HepG2 (cell line): ENCODE results near the gene RBP2. TPM values are rescaled to one million over a fixed set of nuclear protein-coding genes. Genes with fewer than 3 reads are reported as not detected.

ENCODE experiments used
- ATAC-seq: fragments of 200-7000 bp; cut with Tn5 transposase; 3 replicates; pipeline ENCODE4 v1.9.1; 2020; ENCODE audit warnings: mild to moderate bottlenecking, moderate library complexity
- BruUV-seq: library from RNA; stranded (reverse); fragments of 400-500 nt; replicated peaks from 2 replicates; lab custom pipeline; 2021; lab: Mats Ljungman, UMichigan
- CTCF ChIA-PET: fragments of 300-600 bp; formaldehyde crosslinking; extraction: SDS; loops from one replicate; lab custom pipeline; 2021; ENCODE audit warnings: low total read pairs, inconsistent platforms, low intra/inter-chr PET ratio; lab: Yijun Ruan, JAX
- POLR2A ChIA-PET: fragments of 350-600 bp; sonication (Branson Sonifier 250); formaldehyde crosslinking; loops from one replicate; lab custom pipeline; 2020; ENCODE audit warnings: antibody characterized with exemption, inconsistent platforms; lab: Yijun Ruan, JAX
- DNase-seq: peaks from one replicate; pipeline ENCODE4 v3.0.0-alpha.2; 2015; ENCODE audit warnings: low spot score
- FAIRE-seq: peaks from 3 replicates; lab custom pipeline; 2011; peaks lifted over from hg19 to GRCh38; lab: Jason Lieb, UNC
- H2AFZ ChIP-seq: one replicate; pipeline ENCODE4 v1.6.1; 2011; ENCODE audit warnings: low read length, inconsistent platforms
- H3K27ac ChIP-seq: fragments of 300-600 bp; 3 replicates; pipeline ENCODE4 v1.8.0; 2011; ENCODE audit warnings: mixed run types, mild to moderate bottlenecking, mixed read lengths, low read length, inconsistent platforms; ENCODE audit not compliant: insufficient read depth; ENCODE audit errors: extremely low read length
- H3K27me3 ChIP-seq, 2 experiments: fragments of 200-600 bp in 1 of 2; 2 replicates in 1 of 2; 3 replicates in 1 of 2; pipeline versions ENCODE4 v1.6.0 to v1.8.0; 2011; ENCODE audit warnings: low read length in 2 of 2, mild to moderate bottlenecking in 2 of 2, moderate library complexity in 2 of 2, inconsistent platforms in 1 of 2; ENCODE audit not compliant: insufficient read depth in 2 of 2, control insufficient read depth in 1 of 2
- H3K36me3 ChIP-seq, 2 experiments: fragments of 200-600 bp in 1 of 2; replicated peaks in 1 of 2; 2 replicates in 1 of 2; 3 replicates in 1 of 2; pipeline versions ENCODE4 v1.5.1 to v1.8.0; 2011; ENCODE audit warnings: low read length in 2 of 2, inconsistent platforms in 1 of 2; ENCODE audit not compliant: insufficient read depth in 2 of 2, control insufficient read depth in 1 of 2
- H3K4me1 ChIP-seq: 2 replicates; pipeline ENCODE4 v1.5.1; 2012; ENCODE audit warnings: low read length, inconsistent platforms; ENCODE audit not compliant: insufficient read depth
- H3K4me2 ChIP-seq: 2 replicates; pipeline ENCODE4 v1.6.0; 2011; ENCODE audit warnings: low read depth, low read length, inconsistent platforms
- H3K4me3 ChIP-seq, 3 experiments: fragments of 200-600 bp in 1 of 3; sonication (generic), shearing (Covaris generic) in 1 of 3; replicated peaks in 1 of 3; 2 replicates each; pipeline ENCODE4 v1.5.1; 2011 to 2016; ENCODE audit warnings: low read length in 3 of 3, inconsistent platforms in 2 of 3, low read depth in 2 of 3, mild to moderate bottlenecking in 2 of 3, control low read depth in 1 of 3, mixed read lengths in 1 of 3; ENCODE audit not compliant: insufficient read depth in 1 of 3
- H3K79me2 ChIP-seq: one replicate; pipeline ENCODE4 v1.6.1; 2011; ENCODE audit warnings: low read length, inconsistent platforms; ENCODE audit not compliant: insufficient read depth
- H3K9ac ChIP-seq: 2 replicates; pipeline ENCODE4 v1.6.0; 2011; ENCODE audit warnings: mild to moderate bottlenecking, low read depth, low read length, inconsistent platforms; ENCODE audit not compliant: insufficient read depth
- H3K9me3 ChIP-seq: 2 replicates; pipeline ENCODE4 v1.5.1; 2012; ENCODE audit warnings: mild to moderate bottlenecking, low read length
- H4K20me1 ChIP-seq: 2 replicates; pipeline ENCODE4 v1.6.0; 2011; ENCODE audit warnings: inconsistent platforms, mild to moderate bottlenecking, low read length, moderate library complexity; ENCODE audit not compliant: insufficient read depth
- CEBPG ChIP-seq: IDR thresholded peaks from 2 replicates; pipeline ENCODE4 v1.6.1; 2016
- HNF4G ChIP-seq, 2 experiments: sonication (generic) in 1 of 2; formaldehyde crosslinking in 1 of 2; IDR thresholded peaks; 2 replicates each; pipeline versions ENCODE4 v1.4.0 to v1.6.1; 2011 to 2020; ENCODE audit warnings: borderline replicate concordance in 2 of 2, low read depth in 2 of 2, mild to moderate bottlenecking in 2 of 2, low read length in 1 of 2, missing genetic modification reagents in 1 of 2, moderate library complexity in 1 of 2
- JUNB ChIP-seq: sonication (generic); formaldehyde crosslinking; IDR thresholded peaks from 2 replicates; pipeline ENCODE4 v1.8.0; 2022; ENCODE audit warnings: missing genetic modification reagents, mild to moderate bottlenecking, borderline replicate concordance
- KDM5B ChIP-seq: sonication (generic); formaldehyde crosslinking; IDR thresholded peaks from 2 replicates; pipeline ENCODE4 v1.4.0; 2020; ENCODE audit warnings: missing genetic modification reagents, mild to moderate bottlenecking, borderline replicate concordance
- KDM6A ChIP-seq: IDR thresholded peaks from 2 replicates; pipeline ENCODE4 v1.6.1; 2016; ENCODE audit warnings: low read depth
- NCOR1 ChIP-seq: fragments of 200-600 bp; sonication (generic); IDR thresholded peaks from 2 replicates; pipeline ENCODE4 v1.7.0; 2017; ENCODE audit warnings: antibody characterized with exemption, low read length, borderline replicate concordance
- NFKB2 ChIP-seq: sonication (generic); formaldehyde crosslinking; IDR thresholded peaks from 2 replicates; pipeline ENCODE4 v1.4.0; 2020; ENCODE audit warnings: missing genetic modification reagents, borderline replicate concordance
- XBP1 ChIP-seq: sonication (generic); formaldehyde crosslinking; IDR thresholded peaks from 2 replicates; pipeline ENCODE4 v1.5.0; 2020; ENCODE audit warnings: missing genetic modification reagents
- ZFP36 ChIP-seq: fragments of 150-350 bp; IDR thresholded peaks from 2 replicates; pipeline ENCODE4 v1.6.1; 2018; ENCODE audit warnings: borderline replicate concordance, low read length, low read depth; ENCODE audit not compliant: partially characterized antibody
- ZNF790 ChIP-seq: sonication (generic); formaldehyde crosslinking; IDR thresholded peaks from 2 replicates; pipeline ENCODE4 v1.8.0; 2022; ENCODE audit warnings: missing genetic modification reagents, mild to moderate bottlenecking, borderline replicate concordance
- WGBS: methylation state at CpG from one replicate; pipeline ENCODE4 v1.1.6; 2017; ENCODE audit warnings: low lambda C conversion rate; 5-methylcytosine and 5-hydroxymethylcytosine counted together
- in situ Hi-C: cut with HindIII; loops from 2 replicates; pipeline ENCODE4 v1.10.0; 2017; ENCODE audit warnings: low pct_unique_long_range_greater_than_20kb; ENCODE audit not compliant: extremely low pct_ligation_motif_present
- intact Hi-C: fragments of 100-400 bp; cut with micrococcal nuclease; formaldehyde crosslinking; loops from one replicate; pipeline ENCODE4 v1.10.0; 2022; ENCODE audit not compliant: unreplicated experiment
- polyA plus RNA-seq, 8 experiments: library from polyadenylated mRNA; depleted of rRNA in 3 of 8; stranded (reverse) in 7 of 8; unstranded in 1 of 8; fragments of >200 nt; fragmentation: Illumina TruSeq in 4 of 8; extraction: Trizol in 4 of 8; gene quantifications; 2 replicates each; pipeline versions ENCODE4 v1.2.1 to v1.2.3, GENCODE V29; 2011 to 2016; ENCODE audit warnings: low read depth in 4 of 8, missing spikeins in 1 of 8, mixed read lengths in 1 of 8; ENCODE audit not compliant: insufficient read depth in 1 of 8
- total RNA-seq, 5 experiments: library from RNA; depleted of rRNA; stranded (reverse); fragments of >200 nt; fragmentation: Illumina TruSeq; extraction: Trizol; gene quantifications; 2 replicates each; pipeline ENCODE4 v1.2.3, GENCODE V29; 2016; ENCODE audit warnings: low read depth in 1 of 5
- TF ChIP-seq, protein P1 (sequence below): sonication (generic); formaldehyde crosslinking; IDR thresholded peaks from 2 replicates; pipeline ENCODE4 v1.4.0; 2020; ENCODE audit warnings: missing genetic modification reagents, borderline replicate concordance
- TF ChIP-seq, protein P2 (sequence below): sonication (generic); formaldehyde crosslinking; IDR thresholded peaks from 2 replicates; pipeline ENCODE4 v1.9.0; 2022; ENCODE audit warnings: low read depth, missing genetic modification reagents
- TF ChIP-seq, protein P3 (sequence below): sonication (generic); formaldehyde crosslinking; IDR thresholded peaks from 2 replicates; pipeline ENCODE4 v1.5.1; 2020; ENCODE audit warnings: mild to moderate bottlenecking, missing genetic modification reagents

The RBP2 gene
- total and polyA plus RNA-seq, 2 of the 13 experiments (the other 11 are each of a cell fraction or from before 2014, with no cell fraction given): 0.17 to 2.5 TPM

DNA sequence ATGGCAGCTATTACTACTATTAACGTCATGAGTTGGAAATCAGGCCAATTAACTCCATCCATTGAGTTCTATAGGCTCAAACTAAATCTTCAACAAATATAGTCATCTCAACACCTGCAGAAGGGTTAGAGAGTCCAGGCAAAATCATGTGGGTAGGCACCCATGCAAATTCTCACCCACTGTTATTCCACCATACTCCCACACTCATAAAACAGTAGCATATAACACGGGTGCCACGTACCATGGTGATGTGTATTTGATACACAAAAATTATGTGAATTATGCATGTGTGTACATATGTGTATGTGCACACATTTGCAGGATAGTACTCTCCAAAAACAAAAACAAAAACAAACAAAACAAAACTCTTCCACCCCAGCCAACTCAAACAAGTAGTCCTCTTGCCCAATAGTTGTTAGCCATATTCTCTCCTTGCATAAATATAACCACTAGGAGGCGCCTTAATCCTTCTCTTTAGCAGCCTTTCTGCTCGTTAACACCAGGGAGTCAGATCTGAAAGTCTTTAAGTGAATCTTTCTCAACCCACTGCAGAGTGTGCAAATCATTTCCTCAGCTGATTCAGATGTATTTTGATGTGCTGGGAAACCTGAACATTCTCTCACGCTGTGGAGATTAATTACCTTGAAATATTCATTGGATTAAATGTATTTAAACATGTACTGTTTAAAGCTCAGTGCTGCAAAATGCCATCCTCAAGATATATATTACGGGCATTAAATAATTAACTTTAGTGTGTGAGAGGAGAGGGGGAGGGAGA, 48.8 kb downstream of the RBP2 start (continued):
- TF ChIP-seq, protein P1, sequence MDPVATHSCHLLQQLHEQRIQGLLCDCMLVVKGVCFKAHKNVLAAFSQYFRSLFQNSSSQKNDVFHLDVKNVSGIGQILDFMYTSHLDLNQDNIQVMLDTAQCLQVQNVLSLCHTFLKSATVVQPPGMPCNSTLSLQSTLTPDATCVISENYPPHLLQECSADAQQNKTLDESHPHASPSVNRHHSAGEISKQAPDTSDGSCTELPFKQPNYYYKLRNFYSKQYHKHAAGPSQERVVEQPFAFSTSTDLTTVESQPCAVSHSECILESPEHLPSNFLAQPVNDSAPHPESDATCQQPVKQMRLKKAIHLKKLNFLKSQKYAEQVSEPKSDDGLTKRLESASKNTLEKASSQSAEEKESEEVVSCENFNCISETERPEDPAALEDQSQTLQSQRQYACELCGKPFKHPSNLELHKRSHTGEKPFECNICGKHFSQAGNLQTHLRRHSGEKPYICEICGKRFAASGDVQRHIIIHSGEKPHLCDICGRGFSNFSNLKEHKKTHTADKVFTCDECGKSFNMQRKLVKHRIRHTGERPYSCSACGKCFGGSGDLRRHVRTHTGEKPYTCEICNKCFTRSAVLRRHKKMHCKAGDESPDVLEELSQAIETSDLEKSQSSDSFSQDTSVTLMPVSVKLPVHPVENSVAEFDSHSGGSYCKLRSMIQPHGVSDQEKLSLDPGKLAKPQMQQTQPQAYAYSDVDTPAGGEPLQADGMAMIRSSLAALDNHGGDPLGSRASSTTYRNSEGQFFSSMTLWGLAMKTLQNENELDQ (CRISPR knock-in tag): no peak
- TF ChIP-seq ZNF790 (CRISPR knock-in tag) (no peak), CEBPG (peak; percentile 82)

DNA sequence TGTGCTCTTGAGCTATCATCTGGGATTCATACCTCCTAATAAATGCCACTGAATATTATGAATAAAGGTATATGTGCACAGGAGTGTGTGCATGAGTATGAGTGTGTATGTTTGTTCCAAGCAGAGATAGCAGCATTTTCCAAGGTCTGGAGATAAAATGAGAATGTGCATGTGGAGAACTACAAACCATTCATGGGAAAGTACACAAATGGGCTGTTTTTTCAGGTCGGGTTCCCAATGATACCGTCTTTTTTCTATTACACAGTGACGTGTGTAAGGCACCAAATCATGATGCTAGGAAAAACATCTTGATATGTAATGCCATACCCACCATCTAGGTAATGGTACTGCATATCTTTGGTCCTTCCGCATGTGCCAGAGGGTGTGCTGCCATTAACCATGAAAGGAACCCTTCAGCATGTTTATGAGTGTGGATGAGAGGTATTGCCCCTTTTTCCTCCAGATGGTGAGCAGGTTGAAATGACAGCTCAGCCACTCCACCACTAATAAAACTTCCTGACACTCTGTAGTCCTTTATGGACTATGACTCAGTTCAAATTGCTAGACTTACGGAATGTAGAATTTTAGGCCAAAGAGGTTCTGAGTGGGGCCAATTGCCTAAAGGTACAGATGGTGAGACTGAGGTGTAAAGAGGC, 50.4 kb downstream of the RBP2 start:
- ATAC-seq (no peak), FAIRE-seq (no peak), DNase-seq (no peak)
- H3K27ac ChIP-seq: no peak overlapping the region
- no peaks in the 10 kb centered on the region for H3K27me3 ChIP-seq
- H3K9me3 ChIP-seq: no peaks in the 10 kb centered on the region
- no peak overlapping the region for H2AFZ ChIP-seq
- no peak overlapping the region for H3K4me2 ChIP-seq
- H3K36me3 ChIP-seq: no peaks in the 10 kb centered on the region
- 34% methylated on average over 4 of the region's 5 CpGs for WGBS
- no peak overlapping the region for H3K9ac ChIP-seq
- no peaks in the 10 kb centered on the region for H3K79me2 ChIP-seq
- H3K4me1 ChIP-seq: no peaks in the 10 kb centered on the region
- ChIA-PET POLR2A (no interaction called here), CTCF (interaction anchor here (3.0 kb wide), 1 partner anchor 136 kb away, joined by 33 read pairs; no protein-coding TSS in a partner anchor)
- intact Hi-C loops: loop anchor here (5.0 kb wide), 1 partner anchor 81 kb away; no protein-coding TSS in a partner anchor
- BruUV-seq: no TSS peak
- H4K20me1 ChIP-seq: no peaks in the 10 kb centered on the region
- no peak overlapping the region for H3K4me3 ChIP-seq
- in situ Hi-C loops: loop anchor here (5.0 kb wide), 1 partner anchor 136 kb away; no protein-coding TSS in a partner anchor
- TF ChIP-seq ZFP36: no peak
- no peak for TF ChIP-seq HNF4G (IDR thresholded peaks at IDR 0.05; ENCODE audit: borderline replicate concordance, low read depth, low read length)
- TF ChIP-seq HNF4G (CRISPR knock-in tag; IDR thresholded peaks at IDR 0.05; ENCODE audit: borderline replicate concordance, low read depth): no peak
- TF ChIP-seq XBP1 (CRISPR knock-in tag): no peak
- no peak for TF ChIP-seq JUNB (CRISPR knock-in tag)
- no peak for TF ChIP-seq KDM6A
- no peak for TF ChIP-seq KDM5B
- TF ChIP-seq NFKB2: no peak
- TF ChIP-seq, protein P2, sequence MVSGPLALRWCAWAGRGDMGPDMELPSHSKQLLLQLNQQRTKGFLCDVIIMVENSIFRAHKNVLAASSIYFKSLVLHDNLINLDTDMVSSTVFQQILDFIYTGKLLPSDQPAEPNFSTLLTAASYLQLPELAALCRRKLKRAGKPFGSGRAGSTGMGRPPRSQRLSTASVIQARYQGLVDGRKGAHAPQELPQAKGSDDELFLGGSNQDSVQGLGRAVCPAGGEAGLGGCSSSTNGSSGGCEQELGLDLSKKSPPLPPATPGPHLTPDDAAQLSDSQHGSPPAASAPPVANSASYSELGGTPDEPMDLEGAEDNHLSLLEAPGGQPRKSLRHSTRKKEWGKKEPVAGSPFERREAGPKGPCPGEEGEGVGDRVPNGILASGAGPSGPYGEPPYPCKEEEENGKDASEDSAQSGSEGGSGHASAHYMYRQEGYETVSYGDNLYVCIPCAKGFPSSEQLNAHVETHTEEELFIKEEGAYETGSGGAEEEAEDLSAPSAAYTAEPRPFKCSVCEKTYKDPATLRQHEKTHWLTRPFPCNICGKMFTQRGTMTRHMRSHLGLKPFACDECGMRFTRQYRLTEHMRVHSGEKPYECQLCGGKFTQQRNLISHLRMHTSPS (CRISPR knock-in tag): no peak
- no peak for TF ChIP-seq NCOR1
- TF ChIP-seq, protein P3, sequence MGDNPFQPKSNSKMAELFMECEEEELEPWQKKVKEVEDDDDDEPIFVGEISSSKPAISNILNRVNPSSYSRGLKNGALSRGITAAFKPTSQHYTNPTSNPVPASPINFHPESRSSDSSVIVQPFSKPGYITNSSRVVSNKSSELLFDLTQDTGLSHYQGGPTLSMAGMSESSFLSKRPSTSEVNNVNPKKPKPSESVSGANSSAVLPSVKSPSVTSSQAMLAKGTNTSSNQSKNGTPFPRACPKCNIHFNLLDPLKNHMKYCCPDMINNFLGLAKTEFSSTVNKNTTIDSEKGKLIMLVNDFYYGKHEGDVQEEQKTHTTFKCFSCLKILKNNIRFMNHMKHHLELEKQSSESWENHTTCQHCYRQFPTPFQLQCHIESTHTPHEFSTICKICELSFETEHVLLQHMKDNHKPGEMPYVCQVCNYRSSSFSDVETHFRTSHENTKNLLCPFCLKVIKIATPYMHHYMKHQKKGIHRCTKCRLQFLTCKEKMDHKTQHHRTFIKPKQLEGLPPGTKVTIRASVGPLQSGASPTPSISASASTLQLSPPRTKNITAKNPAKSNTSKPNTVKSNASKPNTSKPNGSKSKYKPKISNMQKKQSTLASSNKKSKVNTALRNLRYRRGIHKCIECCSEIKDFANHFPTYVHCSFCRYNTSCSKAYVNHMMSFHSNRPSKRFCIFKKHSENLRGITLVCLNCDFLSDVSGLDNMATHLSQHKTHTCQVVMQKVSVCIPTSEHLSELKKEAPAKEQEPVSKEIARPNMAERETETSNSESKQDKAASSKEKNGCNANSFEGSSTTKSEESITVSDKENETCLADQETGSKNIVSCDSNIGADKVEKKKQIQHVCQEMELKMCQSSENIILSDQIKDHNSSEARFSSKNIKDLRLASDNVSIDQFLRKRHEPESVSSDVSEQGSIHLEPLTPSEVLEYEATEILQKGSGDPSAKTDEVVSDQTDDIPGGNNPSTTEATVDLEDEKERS (CRISPR knock-in tag): no peak
